Inferior parietal cortex (tissue), 1 donor: ENCODE results near the gene RBSN.

Experiments
- DNase-seq: peaks from one replicate; pipeline ENCODE4 v3.0.0-alpha.2; 2016; ENCODE audit errors: extremely low spot score

Gene RBSN

GRCh38 chr3:15099364-15100098 is 583 bp upstream of the RBSN start:
- DNase-seq: no peak

GRCh38 chr3:15097891-15098290 is 1.1 kb downstream of the RBSN start:
- DNase-seq: no peak

DNA sequence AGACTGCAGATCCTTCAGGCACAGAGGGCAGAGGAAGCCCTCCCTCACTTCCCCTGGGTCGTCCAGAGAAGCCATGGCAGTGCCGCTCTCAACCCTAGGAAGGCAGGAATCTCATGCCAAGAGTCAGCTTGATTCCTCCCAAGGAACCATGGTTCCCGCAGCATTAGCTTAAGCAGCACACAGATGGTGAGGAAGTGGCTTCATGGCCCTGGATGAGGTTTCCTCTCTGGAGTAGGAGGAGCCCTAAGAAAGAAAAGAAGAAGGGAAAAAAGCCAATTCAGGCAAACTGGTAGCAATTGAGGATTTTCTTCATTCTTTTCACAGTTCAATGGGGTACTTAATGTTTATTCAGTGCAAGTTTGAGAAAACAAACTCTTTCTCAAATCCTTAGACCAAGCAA is 2.9 kb downstream of the RBSN start:
- DNase-seq: no peak

GRCh38 chr3:15094187-15094875 is 4.6 kb downstream of the RBSN start:
- no peak for DNase-seq

DNA sequence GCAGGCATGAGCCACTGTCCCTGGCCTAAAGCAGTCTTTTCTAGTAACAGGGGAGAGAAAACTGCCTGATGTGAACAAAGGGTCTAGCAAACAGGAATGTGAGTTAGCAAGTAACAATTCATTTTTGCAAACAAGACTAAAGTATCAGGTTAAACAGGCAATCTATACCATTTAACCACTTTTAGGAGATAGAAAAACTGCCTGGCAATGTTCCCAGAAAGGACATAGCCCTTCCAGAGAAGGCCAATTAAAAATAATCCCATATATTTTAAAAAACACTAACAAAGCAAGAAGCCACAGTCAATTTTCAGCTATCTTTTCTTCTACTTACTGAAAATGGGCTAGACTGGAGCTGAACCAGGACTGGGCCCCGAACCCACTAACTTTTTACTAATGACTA is 6.3 kb downstream of the RBSN start:
- DNase-seq: no peak

DNA sequence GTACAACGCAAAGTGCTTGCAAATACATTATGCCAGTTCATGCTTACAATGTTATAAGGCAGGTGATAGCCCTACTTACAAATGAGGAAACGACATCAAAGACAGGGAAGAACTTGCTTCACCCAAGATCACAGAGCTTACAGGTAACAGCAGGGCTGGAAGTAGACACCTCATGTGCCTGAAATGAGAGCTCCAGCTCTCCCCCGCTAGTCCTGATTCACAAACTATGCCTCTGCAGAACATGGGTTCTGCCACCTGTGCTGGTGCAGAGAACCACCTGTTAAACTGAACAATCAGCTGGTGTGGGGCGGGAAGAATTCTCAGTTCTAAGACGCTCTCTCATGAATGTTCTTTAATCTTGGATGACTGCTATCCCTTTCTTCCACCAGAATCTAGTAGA is 7.4 kb downstream of the RBSN start:
- DNase-seq: no peak

- DNase-seq: no peak
Observed at GRCh38 chr3:15089201-15089600, 9.7 kb downstream of the RBSN start.

DNA sequence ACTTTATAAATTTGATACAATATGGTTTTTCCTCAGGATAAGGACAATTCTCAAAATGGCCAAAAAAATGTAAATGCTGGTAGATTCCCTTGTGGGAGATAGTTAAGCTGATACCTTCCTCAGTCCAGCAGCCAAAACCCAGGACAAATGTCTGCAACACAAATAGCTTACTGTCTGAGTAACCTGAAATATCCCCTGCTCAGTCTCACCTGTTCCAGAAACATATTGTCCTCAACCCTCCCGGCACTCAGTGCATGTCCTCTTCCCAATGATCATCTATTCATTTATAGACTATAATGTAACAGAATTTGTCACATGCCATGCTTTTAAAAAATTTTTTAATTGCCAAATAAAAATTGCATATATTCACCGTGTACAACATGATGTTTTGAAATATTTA is 12.2 kb downstream of the RBSN start:
- DNase-seq: no peak

DNA sequence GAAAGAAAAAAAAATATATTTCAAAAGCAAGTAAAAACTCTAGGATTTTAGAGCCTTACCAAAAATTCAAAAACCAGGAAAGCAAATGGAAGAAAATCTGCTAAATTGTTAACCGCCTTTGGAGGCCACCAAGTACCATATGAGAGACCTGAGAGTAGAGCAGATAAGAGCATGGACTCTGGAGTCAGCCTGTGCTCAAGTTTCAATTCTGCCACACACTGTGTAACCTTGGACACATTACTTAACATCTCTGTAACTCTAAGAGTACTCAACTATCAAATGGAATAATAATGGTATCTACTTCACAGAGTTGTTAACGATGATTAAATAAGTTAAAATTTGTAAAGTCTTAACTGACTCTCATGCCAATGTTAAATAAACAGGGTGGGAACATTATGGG is 12.7 kb downstream of the RBSN start:
- no peak for DNase-seq

- no peak for DNase-seq
Observed at GRCh38 chr3:15083252-15083651, 15.7 kb downstream of the RBSN start.

GRCh38 chr3:15081960-15082664 is 16.8 kb downstream of the RBSN start:
- DNase-seq: no peak

DNA sequence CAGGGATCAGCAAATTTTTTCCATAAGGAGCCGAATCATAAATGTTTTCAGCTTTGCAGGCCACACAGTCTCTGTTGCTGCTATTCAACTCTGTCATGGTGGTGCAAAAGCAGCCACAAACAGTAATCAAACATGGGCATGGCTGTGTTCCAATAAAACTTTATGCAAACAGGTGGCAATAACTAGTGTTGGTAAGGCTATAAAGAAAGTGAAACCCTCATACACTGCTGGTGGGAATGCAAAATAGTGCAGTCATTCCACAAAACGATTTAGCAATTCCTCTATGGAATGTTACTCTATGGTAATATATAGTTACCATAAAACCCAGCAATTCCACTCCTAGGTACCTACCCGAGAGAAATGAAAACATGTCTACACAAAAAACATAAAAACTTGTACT is 19.9 kb downstream of the RBSN start:
- DNase-seq: no peak

DNA sequence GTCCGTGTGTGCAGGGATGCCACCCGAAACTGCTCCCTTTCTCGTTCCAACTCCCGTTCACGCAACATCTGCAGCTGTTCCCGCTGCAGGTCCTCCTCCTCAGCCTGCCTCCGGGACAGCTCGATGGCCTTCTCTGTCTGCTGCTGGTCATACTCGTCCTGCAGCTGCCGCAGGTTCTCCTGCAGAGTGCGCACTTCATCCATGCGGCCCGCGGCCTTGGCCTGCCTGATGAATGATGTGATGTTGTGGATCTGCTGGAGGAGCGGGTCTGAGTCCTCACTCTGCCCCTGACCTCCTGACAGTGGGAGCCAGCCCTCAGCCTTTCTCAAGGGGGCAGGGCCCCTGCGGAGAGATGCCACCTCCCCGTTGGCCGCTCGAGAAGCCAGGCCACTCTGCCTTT is 24.4 kb downstream of the RBSN start:
- DNase-seq: no peak

- no peak for DNase-seq
Observed at GRCh38 chr3:15071699-15072098, 27.2 kb downstream of the RBSN start.

- no peak for DNase-seq
Observed at GRCh38 chr3:15069441-15069840, 29.5 kb downstream of the RBSN start.

DNA sequence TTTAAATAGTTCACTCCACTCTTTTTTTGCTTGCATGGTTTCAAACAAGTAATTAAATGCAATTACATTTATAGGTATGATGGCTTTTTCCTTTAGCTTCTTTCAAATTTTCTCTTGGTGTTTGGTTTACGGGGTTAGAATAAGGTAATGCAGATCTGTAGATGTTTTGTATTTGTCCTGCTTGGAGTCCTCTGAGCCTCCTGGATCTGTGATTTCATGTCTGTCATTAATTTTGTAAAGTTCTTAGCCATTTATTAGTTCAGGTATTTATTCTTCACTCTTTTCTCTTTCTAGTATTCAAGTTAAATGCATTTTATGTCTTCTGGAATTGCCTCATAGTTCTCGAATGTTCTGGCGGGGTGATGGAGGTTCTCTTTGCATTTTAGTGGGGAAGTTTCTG is 32.5 kb downstream of the RBSN start:
- no peak for DNase-seq

- no peak for DNase-seq
Observed at GRCh38 chr3:15065550-15066007, 33.4 kb downstream of the RBSN start.

GRCh38 chr3:15064835-15065549 is 34.0 kb downstream of the RBSN start, which contains the start of gene MRPS25:
TSS of gene MRPS25 (minus strand) at chr3:15065315. CDS start at chr3:15065194, 121 bp downstream.
- peak; percentile 93 for DNase-seq

DNA sequence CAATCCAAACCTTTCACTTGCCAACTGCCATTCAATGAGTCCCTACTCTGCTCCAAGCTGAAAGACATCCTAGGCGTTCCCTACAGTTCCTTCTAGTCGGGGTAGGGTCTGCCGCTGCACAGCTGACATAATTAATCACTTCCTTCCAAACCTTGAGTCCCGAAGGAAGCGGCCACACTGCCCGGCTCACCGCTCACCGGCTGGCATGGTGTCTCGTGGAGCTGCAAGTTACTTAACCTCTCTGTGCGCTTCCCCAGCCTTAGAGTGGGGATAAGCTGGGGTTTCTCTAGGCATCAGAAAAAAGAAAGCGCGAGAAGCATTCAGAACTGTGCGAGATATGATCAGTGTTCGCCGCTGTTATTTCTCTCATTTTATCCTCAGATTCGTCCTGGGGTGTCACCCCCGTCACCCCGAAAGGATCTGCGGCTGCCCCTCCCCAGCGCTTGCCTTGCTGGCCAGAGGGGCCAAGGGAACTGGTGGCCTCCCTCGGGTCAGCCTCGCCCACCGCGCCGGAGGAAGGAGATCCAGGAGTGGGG is 34.6 kb downstream of the RBSN start:
- DNase-seq: no peak

DNA sequence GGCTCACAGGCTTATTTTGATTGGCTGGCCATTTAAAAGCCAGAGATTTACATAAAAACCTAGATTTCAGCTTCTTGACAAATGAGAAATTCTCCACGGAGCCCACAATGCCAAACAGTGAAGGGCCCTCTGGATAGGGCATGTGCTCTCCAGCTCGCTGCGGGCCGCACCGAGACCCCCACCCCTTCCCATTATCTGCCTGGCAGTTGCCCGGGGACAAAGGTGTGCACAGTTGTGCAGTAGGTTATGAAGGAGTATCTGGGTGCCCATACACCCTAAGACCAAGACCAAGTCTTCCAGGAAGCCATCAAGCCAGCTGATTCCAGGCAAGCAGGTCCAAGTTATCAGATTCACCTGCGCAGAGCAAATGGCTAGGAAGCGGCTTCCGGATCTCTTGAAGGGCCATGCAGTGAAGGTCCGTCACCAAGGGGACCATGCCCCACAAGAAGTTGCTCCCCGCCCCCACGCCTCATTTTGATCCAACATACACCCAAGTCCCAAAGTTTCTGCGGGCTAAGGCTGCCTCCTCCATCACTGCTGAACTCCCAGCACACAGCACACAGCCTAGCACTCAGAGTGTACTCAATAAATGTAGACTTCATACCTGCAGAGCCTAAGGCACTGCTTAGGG is 35.2 kb downstream of the RBSN start:
- no peak for DNase-seq

GRCh38 chr3:15063238-15063637 is 35.7 kb downstream of the RBSN start:
- DNase-seq: no peak
